ENCODE results near the gene FLYWCH2.

GRCh38 chr16:2946649-2947048, 63.6 kb downstream of the FLYWCH2 start:
- TF ChIP-seq CTCF (conservative IDR thresholded peaks at IDR 0.05; ENCODE audit: low read depth, low read length), result no peak
- TF ChIP-seq RAD21 (IDR thresholded peaks at IDR 0.05; ENCODE audit: low read length), result no peak
- no peak for TF ChIP-seq RCOR1 (IDR thresholded peaks at IDR 0.05; ENCODE audit: insufficient replicate concordance, low read length)
